LHCN-M2 (cell line): ENCODE data around the gene PRR15. TPM values are rescaled to one million over a fixed set of nuclear protein-coding genes. Genes with fewer than 3 reads are reported as not detected.

Experiments used
- DNase-seq: peaks from one replicate; pipeline ENCODE4 v3.0.0-alpha.2; 2012; ENCODE audit warnings: low read depth
- total RNA-seq: library from RNA; depleted of rRNA; stranded (reverse); fragments of >200 nt; gene quantifications from 2 replicates; pipeline ENCODE4 v1.2.3, GENCODE V29; 2014

PRR15 gene
- total RNA-seq, 1 experiment from 2014 or later, result not detected

- DNase-seq, result no peak
These were observed 6.0 kb downstream of the PRR15 start for GRCh38 chr7:29569648-29570047.

- no peak for DNase-seq
These were observed 8.9 kb downstream of the PRR15 start for GRCh38 chr7:29572558-29572957.

- DNase-seq, result no peak
These were observed 9.9 kb downstream of the PRR15 start for GRCh38 chr7:29573567-29573966.

GRCh38 chr7:29574659-29575058 is 11.0 kb downstream of the PRR15 start:
- no peak for DNase-seq

GRCh38 chr7:29587195-29587808 is 23.7 kb downstream of the PRR15 start:
- DNase-seq, result no peak

- DNase-seq, result no peak
These were observed 24.6 kb downstream of the PRR15 start for GRCh38 chr7:29588212-29588611.

GRCh38 chr7:29588900-29589696 is 25.5 kb downstream of the PRR15 start:
- peak; percentile 52 for DNase-seq

- no peak for DNase-seq
These were observed 29.2 kb downstream of the PRR15 start for GRCh38 chr7:29592866-29593265.

- no peak for DNase-seq
These were observed 29.8 kb downstream of the PRR15 start for GRCh38 chr7:29593459-29593858.

- DNase-seq, result no peak
These were observed 33.1 kb downstream of the PRR15 start for GRCh38 chr7:29596593-29597178.

- DNase-seq, result no peak
These were observed 33.6 kb downstream of the PRR15 start for GRCh38 chr7:29597266-29597665.

GRCh38 chr7:29598137-29598536 is 34.5 kb downstream of the PRR15 start:
- no peak for DNase-seq

- DNase-seq, result no peak
These were observed 35.0 kb downstream of the PRR15 start for GRCh38 chr7:29598613-29599012.

- no peak for DNase-seq
These were observed 35.4 kb downstream of the PRR15 start for GRCh38 chr7:29599026-29599425.

GRCh38 chr7:29600661-29601060 is 37.0 kb downstream of the PRR15 start:
- DNase-seq, result no peak

- DNase-seq, result no peak
These were observed 40.4 kb downstream of the PRR15 start for GRCh38 chr7:29604052-29604451.

GRCh38 chr7:29604702-29605101 is 41.1 kb downstream of the PRR15 start:
- no peak for DNase-seq

- DNase-seq, result no peak
These were observed 42.0 kb downstream of the PRR15 start for GRCh38 chr7:29605671-29606070.

- peak; percentile 61 for DNase-seq
These were observed 42.7 kb downstream of the PRR15 start for GRCh38 chr7:29606287-29606721.

- no peak for DNase-seq
These were observed 43.2 kb downstream of the PRR15 start for GRCh38 chr7:29606830-29607229.

GRCh38 chr7:29607259-29607658 is 43.6 kb downstream of the PRR15 start:
- no peak for DNase-seq

GRCh38 chr7:29607889-29608288 is 44.3 kb downstream of the PRR15 start:
- no peak for DNase-seq
